NCI-H446 treated with DMSO at 0.1 percent for 48 hours (cell line): ENCODE results near the gene METTL18.
"Not testable (repeated sequence)": the region's sequence is repeated elsewhere in the genome, so short reads cannot be mapped to it uniquely, and the experiment has no call there.

ENCODE experiments used
- DNase-seq: peaks from one replicate; lab custom pipeline; 2025; lab: John Stamatoyannopoulos, UW

Gene METTL18

GRCh38 chr1:169794530-169795416 lies at the start of gene METTL18:
Gene METTL18, minus strand, starts transcription at chr1:169794907. Its CDS starts 1,212 bp downstream, at chr1:169793695.
- peak; percentile 92 for DNase-seq

GRCh38 chr1:169838942-169839341 lies 44.2 kb upstream of the METTL18 start:
- DNase-seq: no peak

DNA sequence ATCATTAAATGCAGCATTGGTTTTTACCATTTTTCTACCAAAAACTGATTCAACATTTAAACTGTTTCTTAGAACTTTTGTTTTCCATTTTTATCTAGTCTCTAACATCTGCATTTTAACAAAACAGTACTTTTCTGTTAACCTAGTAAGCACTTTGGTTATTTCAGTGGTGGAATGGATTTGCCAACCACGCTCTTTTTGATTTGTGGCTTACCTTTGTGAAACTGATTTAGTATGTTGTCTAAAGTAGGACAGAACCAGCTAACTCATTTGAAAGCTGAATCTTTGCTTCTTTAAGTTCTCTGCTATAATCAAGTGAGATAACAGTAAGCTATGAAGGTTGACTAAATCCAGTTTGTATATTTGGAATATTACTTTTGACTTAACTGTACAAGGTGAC lies 41.5 kb upstream of the METTL18 start:
- no peak for DNase-seq

- DNase-seq: no peak
These were observed 40.9 kb upstream of the METTL18 start for GRCh38 chr1:169835647-169836046.

DNA sequence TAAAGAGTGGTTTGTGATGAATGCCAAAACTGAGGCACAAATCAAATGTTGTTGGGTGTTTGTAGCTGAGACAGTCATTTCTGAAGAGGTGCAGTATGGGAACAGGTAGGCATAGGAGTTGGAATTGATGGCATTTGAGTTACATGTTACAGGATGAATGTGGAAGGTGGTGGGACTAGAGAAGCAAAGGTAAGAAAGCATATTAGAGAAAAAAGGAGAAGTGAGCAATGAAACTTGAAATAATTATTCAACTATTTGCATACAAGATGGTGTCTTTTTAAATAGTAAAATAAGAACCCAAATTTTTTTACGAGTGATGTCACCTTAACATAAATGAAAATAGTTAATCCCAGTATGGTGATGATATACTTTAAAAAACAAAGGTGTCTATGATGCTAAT lies 40.2 kb upstream of the METTL18 start:
- no peak for DNase-seq

DNA sequence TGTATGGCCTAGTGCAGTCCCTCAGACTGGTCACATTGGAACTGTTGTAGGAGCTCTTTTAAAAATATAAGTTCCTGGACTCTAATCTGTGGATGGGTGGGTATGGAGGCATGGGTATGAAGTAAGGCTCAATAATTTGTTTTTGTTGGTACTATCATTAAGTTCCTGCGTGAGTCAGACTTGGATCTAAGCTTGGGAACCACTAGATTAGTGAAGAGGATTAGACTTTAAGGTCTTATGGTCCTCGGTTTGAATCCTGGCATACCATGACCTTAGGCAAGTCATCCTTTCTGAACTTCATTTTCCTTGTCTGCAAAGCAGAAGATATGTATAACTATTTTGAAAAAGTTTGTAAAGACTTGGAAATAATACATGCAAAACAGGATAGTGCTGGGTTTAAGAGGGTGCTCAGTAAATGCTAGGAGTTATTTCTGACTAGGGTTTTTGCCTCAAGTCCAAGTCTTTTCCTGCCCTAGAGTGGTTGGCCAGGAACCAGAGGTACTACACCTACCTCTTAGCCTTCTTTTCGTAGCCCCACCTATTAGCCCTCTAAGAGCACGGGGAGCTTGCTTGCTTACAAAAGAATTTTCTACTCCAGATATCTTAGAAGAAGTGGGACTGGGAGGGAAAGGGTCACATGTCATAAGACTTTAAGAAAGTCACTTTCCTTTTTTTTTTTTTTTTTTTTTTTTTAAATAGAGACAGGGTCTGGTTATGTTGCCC lies 38.6 kb upstream of the METTL18 start:
- DNase-seq: no peak

DNA sequence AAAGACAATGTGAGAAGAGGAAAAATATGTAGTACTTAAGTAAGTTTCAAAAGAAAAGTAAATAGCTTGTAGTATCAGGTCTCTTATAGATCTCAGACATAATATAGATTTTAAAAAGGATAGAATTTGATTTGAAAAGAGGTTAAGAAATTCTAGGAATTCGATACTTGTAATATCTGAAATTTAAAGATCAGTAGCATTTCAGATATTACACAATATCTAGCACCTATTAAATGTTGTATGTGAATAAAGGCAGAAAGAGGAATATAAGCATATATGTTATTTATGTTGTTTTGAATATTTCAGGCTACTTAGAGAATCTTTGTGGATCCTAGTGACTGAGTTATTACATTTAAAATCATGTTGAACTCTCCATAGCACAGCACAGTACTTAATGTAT lies 35.0 kb upstream of the METTL18 start:
- no peak for DNase-seq

- DNase-seq: no peak
These were observed 29.4 kb upstream of the METTL18 start for GRCh38 chr1:169824153-169824552.

- no peak for DNase-seq
These were observed 26.8 kb upstream of the METTL18 start for GRCh38 chr1:169821500-169821899.

- no peak for DNase-seq
These were observed 21.9 kb upstream of the METTL18 start for GRCh38 chr1:169816617-169817016.

GRCh38 chr1:169814265-169814664 lies 19.6 kb upstream of the METTL18 start:
- no peak for DNase-seq

- DNase-seq: no peak
These were observed 17.4 kb upstream of the METTL18 start for GRCh38 chr1:169812131-169812530.

DNA sequence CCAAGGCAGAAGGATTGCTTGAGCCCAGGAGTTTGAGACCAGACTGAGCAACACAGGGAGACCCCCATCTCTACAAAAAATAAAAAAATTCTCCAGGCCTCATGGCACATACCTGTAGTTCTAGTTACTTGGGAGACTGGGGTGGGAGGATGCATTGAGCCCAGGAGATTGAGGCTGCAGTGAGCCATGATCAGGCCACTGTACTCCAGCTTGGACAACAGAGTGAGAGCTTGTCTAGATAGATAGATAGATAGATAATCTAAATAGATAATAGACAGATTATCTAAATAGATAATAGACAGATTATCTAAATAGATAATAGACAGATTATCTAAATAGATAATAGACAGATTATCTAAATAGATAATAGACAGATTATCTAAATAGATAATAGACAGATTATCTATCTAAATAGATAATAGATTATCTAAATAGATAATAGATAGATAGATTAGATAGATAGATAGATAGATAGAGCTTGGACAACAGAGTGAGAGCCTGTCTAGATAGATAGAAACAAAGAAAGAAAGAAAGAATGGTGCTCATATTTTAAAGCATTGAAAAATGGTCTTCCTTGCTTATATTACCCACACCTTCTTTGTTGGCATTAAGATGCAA lies 16.8 kb upstream of the METTL18 start:
- DNase-seq: not testable (repeated sequence)

GRCh38 chr1:169809370-169810095 lies 14.8 kb upstream of the METTL18 start:
- no peak for DNase-seq

DNA sequence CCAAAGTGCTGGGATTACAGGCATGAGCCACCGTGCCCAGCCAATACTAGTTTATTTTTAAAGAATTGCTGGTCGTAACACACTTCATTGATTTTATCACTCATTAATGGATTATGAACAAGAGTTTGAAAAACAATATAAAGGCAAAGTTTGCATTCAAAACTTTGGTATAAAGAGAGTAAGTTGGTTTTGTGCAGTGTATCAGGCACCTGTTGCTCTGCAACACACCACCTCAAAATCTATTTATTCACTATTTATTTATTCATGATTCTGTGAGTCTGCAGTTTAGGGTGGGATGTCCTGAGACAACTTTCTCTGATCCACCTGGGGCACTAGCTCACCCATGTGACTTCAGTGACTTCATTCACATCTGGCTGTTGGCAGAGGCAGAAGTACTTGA lies 10.2 kb upstream of the METTL18 start:
- no peak for DNase-seq

DNA sequence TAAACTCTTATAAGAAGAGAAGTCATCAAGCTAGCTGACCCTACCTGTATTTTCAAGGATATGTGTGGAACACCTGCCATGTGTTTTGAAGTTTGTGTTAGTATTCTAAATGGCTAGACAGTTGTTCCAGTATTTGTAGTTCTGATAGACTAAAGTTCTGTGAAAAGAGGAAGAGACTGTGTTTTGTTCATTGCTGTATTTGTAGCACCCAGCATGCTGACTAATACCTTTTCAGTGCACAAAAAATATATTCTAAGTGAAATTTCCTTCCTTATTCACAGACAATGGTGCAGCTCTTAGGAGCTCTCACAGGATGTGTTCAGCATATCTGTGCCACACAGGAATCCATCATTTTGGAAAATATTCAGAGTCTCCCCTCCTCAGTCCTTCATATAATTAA lies 8.2 kb upstream of the METTL18 start:
- DNase-seq: no peak

DNA sequence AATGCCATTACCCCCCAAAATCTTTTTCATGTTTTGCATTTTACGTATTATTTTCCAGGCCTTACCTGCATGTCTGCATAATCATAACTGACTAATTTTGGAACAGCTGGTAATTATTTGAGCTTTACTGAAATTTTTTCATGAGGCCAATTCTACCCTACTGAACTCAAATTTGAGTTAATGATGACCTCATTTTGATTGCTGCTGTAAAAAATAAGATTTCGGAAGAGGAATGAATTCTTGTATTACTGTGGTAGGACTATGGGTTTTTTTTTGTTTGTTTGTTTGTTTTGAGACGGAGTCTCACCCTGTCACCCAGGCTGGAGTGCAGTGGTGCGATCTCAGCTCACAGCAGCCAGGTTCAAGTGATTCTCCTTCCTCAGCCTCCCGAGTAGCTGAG lies 2.6 kb upstream of the METTL18 start:
- no peak for DNase-seq

GRCh38 chr1:169796274-169796810 lies 1.6 kb upstream of the METTL18 start:
- no peak for DNase-seq

DNA sequence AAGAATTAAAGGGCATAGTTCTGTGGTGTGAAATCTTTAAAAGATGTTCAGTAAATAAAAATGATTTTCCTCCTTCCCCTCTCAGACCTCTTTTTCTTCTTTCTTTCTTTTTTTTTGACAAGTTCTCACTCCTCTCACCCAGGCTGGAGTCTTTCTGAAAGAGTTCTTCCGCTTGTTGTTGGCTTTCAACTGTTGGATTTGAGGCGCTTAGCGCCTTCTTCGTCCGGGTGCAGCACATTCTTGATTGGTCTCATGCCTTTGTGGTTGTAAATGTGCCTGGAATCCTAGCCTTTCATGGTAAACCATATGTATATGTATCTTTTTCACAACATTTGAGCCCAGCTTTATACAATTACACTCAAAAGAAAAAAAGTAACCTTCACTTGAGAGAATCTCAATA lies 980 bp upstream of the METTL18 start:
- no peak for DNase-seq

- no peak for DNase-seq
These were observed 977 bp downstream of the METTL18 start for GRCh38 chr1:169793730-169794129.

GRCh38 chr1:169788402-169788801 lies 6.3 kb downstream of the METTL18 start:
- DNase-seq: no peak

DNA sequence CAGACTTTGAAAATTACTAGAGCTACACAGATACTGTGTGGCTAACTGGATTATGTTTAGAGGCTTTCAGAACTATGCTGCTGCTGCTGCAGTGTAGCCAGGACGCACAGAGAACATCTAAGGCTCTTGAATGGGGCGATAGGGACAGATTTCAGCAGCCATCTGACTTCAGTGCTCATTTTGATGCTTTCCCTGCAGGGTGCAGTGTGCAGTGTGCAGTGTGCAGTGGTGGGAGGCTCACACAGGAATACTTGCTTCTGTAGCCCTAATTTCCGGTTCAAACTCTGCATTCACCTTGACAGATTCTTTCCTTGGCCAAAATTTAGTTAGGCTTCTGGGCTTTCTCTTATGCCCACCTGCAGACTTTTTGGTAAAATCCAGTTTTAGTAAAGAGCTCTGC lies 7.7 kb downstream of the METTL18 start:
- no peak for DNase-seq
